K562 (cell line): Measurements from ENCODE around the gene ARFRP1. TPM values are rescaled to one million over a fixed set of nuclear protein-coding genes. Genes with fewer than 3 reads are reported as not detected.

ENCODE experiments used
- ATAC-seq: fragments of 200-7000 bp; cut with Tn5 transposase; 3 replicates; pipeline ENCODE4 v1.9.1; 2020; ENCODE audit warnings: moderate library complexity
- BruUV-seq: library from RNA; stranded (reverse); fragments of 400-500 nt; replicated peaks from 2 replicates; lab custom pipeline; 2021; lab: Mats Ljungman, UMichigan
- CTCF ChIA-PET: fragments of 300-600 bp; formaldehyde crosslinking; extraction: SDS; loops from one replicate; lab custom pipeline; 2021; ENCODE audit warnings: low intra/inter-chr PET ratio; lab: Yijun Ruan, JAX
- POLR2A ChIA-PET: fragments of 300-600, 350-650 bp; sonication (Branson Sonifier 250); formaldehyde crosslinking; extraction: SDS; loops from one replicate; lab custom pipeline; 2021; ENCODE audit warnings: antibody characterized with exemption, inconsistent platforms; lab: Yijun Ruan, JAX
- DNase-seq, 4 experiments: peaks; one replicate each; pipeline versions ENCODE4 v3.0.0 to v3.0.0-alpha.2; 2011 to 2018; ENCODE audit warnings: low spot score in 3 of 4, mixed read lengths in 3 of 4; ENCODE audit errors: extremely low read depth in 1 of 4
- FAIRE-seq: peaks from 2 replicates; lab custom pipeline; 2011; peaks lifted over from hg19 to GRCh38; lab: Jason Lieb, UNC
- H2AFZ ChIP-seq: 2 replicates; pipeline ENCODE4 v1.6.0; 2011; ENCODE audit warnings: low read depth, low read length, control low read depth, inconsistent platforms
- H3K27ac ChIP-seq: fragments of 200-600 bp; 3 replicates; pipeline ENCODE4 v1.8.0; 2011; ENCODE audit warnings: low read depth, mild to moderate bottlenecking, control low read depth, inconsistent platforms, low read length, moderate library complexity, mixed read lengths; ENCODE audit errors: extremely low read depth
- H3K27me3 ChIP-seq, 2 experiments: fragments of 300-600 bp in 1 of 2; 2 replicates in 1 of 2; 3 replicates in 1 of 2; pipeline versions ENCODE4 v1.6.0 to v1.8.0; 2011; ENCODE audit warnings: inconsistent platforms in 2 of 2, low read length in 2 of 2, mild to moderate bottlenecking in 1 of 2, mixed read lengths in 1 of 2, moderate library complexity in 1 of 2; ENCODE audit not compliant: control insufficient read depth in 2 of 2, insufficient read depth in 2 of 2
- H3K36me3 ChIP-seq: fragments of 300-600 bp; 3 replicates; pipeline ENCODE4 v1.8.0; 2011; ENCODE audit warnings: mild to moderate bottlenecking, low read length, inconsistent platforms; ENCODE audit not compliant: control insufficient read depth, insufficient read depth
- H3K4me1 ChIP-seq, 2 experiments: fragments of 200-600 bp in 1 of 2; replicated peaks in 1 of 2; 2 replicates in 1 of 2; 3 replicates in 1 of 2; pipeline versions ENCODE4 v1.5.1 to v1.8.0; 2011; ENCODE audit warnings: inconsistent platforms in 2 of 2, low read length in 2 of 2, mild to moderate bottlenecking in 1 of 2, mixed read lengths in 1 of 2, moderate library complexity in 1 of 2; ENCODE audit not compliant: control insufficient read depth in 2 of 2, insufficient read depth in 2 of 2
- H3K4me2 ChIP-seq: 2 replicates; pipeline ENCODE4 v1.6.1; 2011; ENCODE audit warnings: low read length, control low read depth, inconsistent platforms, mixed read lengths; ENCODE audit not compliant: insufficient read depth
- H3K4me3 ChIP-seq: fragments of 200-600 bp; sonication (generic), shearing (Covaris generic); 2 replicates; pipeline ENCODE4 v1.5.1; 2016; ENCODE audit warnings: control low read depth, inconsistent platforms
- H3K79me2 ChIP-seq: fragments of 200-600 bp; 3 replicates; pipeline ENCODE4 v1.8.0; 2011; ENCODE audit warnings: low read length, inconsistent platforms; ENCODE audit not compliant: control insufficient read depth, insufficient read depth
- H3K9ac ChIP-seq, 2 experiments: 2 replicates each; pipeline versions ENCODE4 v1.6.0 to v1.6.1; 2011; ENCODE audit warnings: low read depth in 2 of 2, low read length in 2 of 2, control low read depth in 1 of 2, inconsistent platforms in 1 of 2, mild to moderate bottlenecking in 1 of 2, mixed read lengths in 1 of 2; ENCODE audit not compliant: insufficient read depth in 1 of 2
- H3K9me1 ChIP-seq: one replicate; pipeline ENCODE4 v1.6.0; 2011; ENCODE audit warnings: inconsistent platforms, mild to moderate bottlenecking, low read length, moderate library complexity; ENCODE audit not compliant: control insufficient read depth, insufficient read depth
- H3K9me3 ChIP-seq: replicated peaks from 2 replicates; pipeline ENCODE4 v1.5.1; 2011; ENCODE audit warnings: low read depth, low read length, inconsistent platforms; ENCODE audit not compliant: control insufficient read depth, insufficient read depth
- H4K20me1 ChIP-seq: replicated peaks from 2 replicates; pipeline ENCODE4 v1.6.1; 2011; ENCODE audit warnings: low read length, inconsistent platforms, mixed read lengths; ENCODE audit not compliant: control insufficient read depth, insufficient read depth
- ASH1L ChIP-seq: fragments of 450-650 bp; IDR thresholded peaks from 2 replicates; pipeline ENCODE4 v1.6.1; 2018; ENCODE audit warnings: borderline replicate concordance, mild to moderate bottlenecking, low read depth; ENCODE audit not compliant: partially characterized antibody
- JUNB ChIP-seq: fragments of 450-650 bp; formaldehyde crosslinking; conservative IDR thresholded peaks from 2 replicates; pipeline ENCODE4 v1.4.0; 2020; ENCODE audit warnings: mild to moderate bottlenecking
- LEF1 ChIP-seq: fragments of 450-650 bp; IDR thresholded peaks from 2 replicates; pipeline ENCODE4 v1.6.1; 2016; ENCODE audit warnings: mild to moderate bottlenecking
- NR2C1 ChIP-seq, 2 experiments: fragments of 450-650 bp; IDR thresholded peaks; 2 replicates each; pipeline ENCODE4 v1.6.1; 2017; ENCODE audit warnings: mild to moderate bottlenecking in 2 of 2, antibody characterized with exemption in 1 of 2, inconsistent platforms in 1 of 2, missing compliant biosample characterization in 1 of 2, missing genetic modification characterization in 1 of 2
- POLR2B ChIP-seq: fragments of 450-650 bp; IDR thresholded peaks from 2 replicates; pipeline ENCODE4 v1.6.1; 2018; ENCODE audit warnings: low read depth; ENCODE audit not compliant: partially characterized antibody
- POLR2G ChIP-seq: fragments of 200-400 bp; formaldehyde crosslinking; IDR thresholded peaks from 2 replicates; pipeline ENCODE4 v1.6.1; 2017; ENCODE audit warnings: low read depth, mild to moderate bottlenecking, antibody characterized with exemption, low read length, moderate library complexity
- RAD21 ChIP-seq, 2 experiments: fragments of 250-450 bp in 1 of 2; fragments of 450-650 bp in 1 of 2; sonication (Bioruptor Pico) in 1 of 2; formaldehyde crosslinking in 1 of 2; IDR thresholded peaks in 1 of 2; conservative IDR thresholded peaks in 1 of 2; 2 replicates each; pipeline versions ENCODE4 v1.4.0 to v1.8.0; 2020 to 2022; ENCODE audit warnings: mild to moderate bottlenecking in 2 of 2, moderate library complexity in 1 of 2
- TEAD2 ChIP-seq: fragments of 450-650 bp; IDR thresholded peaks from 2 replicates; pipeline ENCODE4 v1.6.1; 2016; ENCODE audit warnings: missing genetic modification characterization, control low read depth, missing compliant biosample characterization
- ZC3H4 ChIP-seq: sonication (generic); formaldehyde crosslinking; IDR thresholded peaks from 2 replicates; pipeline ENCODE4 v1.9.0; 2021; ENCODE audit warnings: missing genetic modification reagents, borderline replicate concordance
- WGBS: fragments of 100-300 bp; shearing (Covaris generic); methylation state at CpG from one replicate; pipeline ENCODE4 v1.1.6; 2016; ENCODE audit warnings: low coverage, mixed read lengths; ENCODE audit not compliant: insufficient coverage; ENCODE audit errors: missing lambda C conversion rate; 5-methylcytosine and 5-hydroxymethylcytosine counted together
- in situ Hi-C: fragments of 300-500 bp; cut with MboI; formaldehyde crosslinking; loops from 4 replicates; pipeline ENCODE4 v1.15.0; 2018; ENCODE audit warnings: inconsistent platforms, mixed read lengths
- intact Hi-C: fragments of 100-400 bp; cut with micrococcal nuclease; formaldehyde crosslinking; loops from 2 replicates; pipeline ENCODE4 v1.14.2; 2022
- polyA plus RNA-seq, 8 experiments: library from polyadenylated mRNA; depleted of rRNA in 4 of 8; stranded (reverse) in 5 of 8; unstranded in 3 of 8; fragments of >200 nt; fragmentation: Nextera tagmentation in 2 of 8; fragmentation: Illumina TruSeq in 1 of 8; extraction: Ambion mirVana in 2 of 8; extraction: Trizol in 1 of 8; gene quantifications; 2 replicates each; pipeline versions ENCODE4 v1.2.1 to v1.2.3, GENCODE V29; 2011 to 2014; ENCODE audit warnings: inconsistent platforms in 1 of 8, missing spikeins in 1 of 8
- total RNA-seq, 7 experiments: library from RNA; depleted of rRNA in 6 of 7; stranded (reverse); fragments of >200 nt in 6 of 7; fragmentation: Illumina TruSeq in 2 of 7; extraction: Trizol in 2 of 7; gene quantifications; 2 replicates each; pipeline versions ENCODE4 v1.2.1 to v1.2.3, GENCODE V29; 2011 to 2021; ENCODE audit warnings: low replicate concordance in 1 of 7
- TF ChIP-seq, protein P1 (sequence below): fragments of 250-450 bp; sonication (Bioruptor Pico); IDR thresholded peaks from 2 replicates; pipeline ENCODE4 v1.4.0; 2020; ENCODE audit warnings: mild to moderate bottlenecking
- TF ChIP-seq, protein P2 (sequence below): fragments of 250-450 bp; sonication (Bioruptor Pico); IDR thresholded peaks from 2 replicates; pipeline ENCODE4 v1.4.0; 2020; ENCODE audit warnings: mild to moderate bottlenecking, moderate library complexity
- TF ChIP-seq, protein P3 (sequence below): sonication (generic); formaldehyde crosslinking; IDR thresholded peaks from 2 replicates; pipeline ENCODE4 v1.8.0; 2022; ENCODE audit warnings: missing genetic modification reagents, mild to moderate bottlenecking, borderline replicate concordance

ARFRP1 gene
- total and polyA plus RNA-seq, 9 of the 15 experiments (the other 6 are each of a cell fraction or from before 2014, with no cell fraction given): 2.2 to 78.9 (median 37.3) TPM

DNA sequence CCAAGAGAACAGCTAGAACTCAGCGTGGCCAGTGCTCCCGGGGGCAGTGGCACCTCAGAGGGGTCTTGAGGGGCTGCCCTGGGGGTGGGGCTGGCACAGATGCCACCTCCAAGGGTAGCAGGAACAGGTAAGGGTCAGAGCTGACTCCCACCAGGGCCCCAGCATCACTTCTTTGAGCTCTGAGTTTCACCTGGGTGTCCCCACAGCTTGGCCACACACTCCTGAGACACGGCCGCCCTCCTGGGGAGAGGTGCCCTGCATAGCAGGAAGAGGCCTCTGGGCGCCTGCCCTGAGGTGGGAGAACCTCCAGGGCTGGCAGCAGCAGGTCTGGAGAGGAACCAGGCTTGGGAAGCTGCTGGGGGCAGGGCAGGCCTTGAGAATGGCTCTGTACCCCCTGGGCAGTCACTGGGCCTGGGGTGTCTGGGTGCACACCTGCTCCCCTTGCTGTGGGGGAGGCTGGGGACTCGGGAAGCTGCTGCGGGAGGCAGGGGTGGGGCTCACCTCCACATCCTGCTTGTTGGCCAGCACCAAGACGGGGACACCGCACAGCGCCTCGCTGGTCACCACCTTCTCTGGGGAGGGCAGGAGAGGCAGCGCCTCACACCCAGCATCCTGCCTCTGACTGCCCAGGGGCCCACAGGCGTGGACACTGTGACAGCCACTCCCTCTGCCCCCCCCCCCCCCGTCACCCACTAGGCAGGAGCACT, 6.3 kb downstream of the ARFRP1 start:
- Histone ChIP-seq H3K27me3 (no peaks in the 10 kb centered on the region), H3K27ac (no peak overlapping the region), H4K20me1 (peaks cover 9% of the 10 kb centered on the region), H3K4me2 (no peak overlapping the region), H3K36me3 (peaks cover 37% of the 10 kb centered on the region), H3K9ac (peak overlapping the region in 1 of 2 experiments; percentile 81; a peak in 1 of 4 replicates), H3K4me1 (peaks cover 12 to 79% of the 10 kb centered on the region in 2 experiments), H3K9me3 (no peaks in the 10 kb centered on the region), H2AFZ (no peak overlapping the region), H3K79me2 (peaks cover 16% of the 10 kb centered on the region), H3K4me3 (no peak overlapping the region), H3K9me1 (no peaks in the 10 kb centered on the region)
- in situ Hi-C loops: no loop called here
- intact Hi-C loops: loop anchor here (10.0 kb wide), 2 partner anchors 83 to 167 kb away; partner anchors contain the start of gene PTK6
- no peak for FAIRE-seq
- whole genome bisulfite sequencing: 76% methylated on average over 5 of the region's 14 CpGs
- no TSS peak for BruUV-seq
- ChIA-PET CTCF (no interaction called here), POLR2A (interaction anchor here (0.6 to 1.3 kb wide), 4 partner anchors 18 to 164 kb away, joined by 3 to 6 read pairs (median 4); partner anchors contain the start of genes GMEB2 and TPD52L2)
- no peak for ATAC-seq
- peak in 2 of 4 experiments; percentile 17 to 21 for DNase-seq
- TF ChIP-seq, protein P1, sequence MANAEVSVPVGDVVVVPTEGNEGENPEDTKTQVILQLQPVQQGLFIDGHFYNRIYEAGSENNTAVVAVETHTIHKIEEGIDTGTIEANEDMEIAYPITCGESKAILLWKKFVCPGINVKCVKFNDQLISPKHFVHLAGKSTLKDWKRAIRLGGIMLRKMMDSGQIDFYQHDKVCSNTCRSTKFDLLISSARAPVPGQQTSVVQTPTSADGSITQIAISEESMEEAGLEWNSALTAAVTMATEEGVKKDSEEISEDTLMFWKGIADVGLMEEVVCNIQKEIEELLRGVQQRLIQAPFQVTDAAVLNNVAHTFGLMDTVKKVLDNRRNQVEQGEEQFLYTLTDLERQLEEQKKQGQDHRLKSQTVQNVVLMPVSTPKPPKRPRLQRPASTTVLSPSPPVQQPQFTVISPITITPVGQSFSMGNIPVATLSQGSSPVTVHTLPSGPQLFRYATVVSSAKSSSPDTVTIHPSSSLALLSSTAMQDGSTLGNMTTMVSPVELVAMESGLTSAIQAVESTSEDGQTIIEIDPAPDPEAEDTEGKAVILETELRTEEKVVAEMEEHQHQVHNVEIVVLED (CRISPR knock-in tag): no peak
- TF ChIP-seq LEF1 (no peak), TEAD2 (no peak), POLR2G (peak; percentile 71), POLR2B (peak; percentile 22), NR2C1 (IDR thresholded peaks at IDR 0.05) (no peak), NR2C1 (tag; IDR thresholded peaks at IDR 0.05) (no peak), RAD21 (CRISPR knock-in tag; conservative IDR thresholded peaks at IDR 0.05 in 1 of 2, IDR thresholded peaks at IDR 0.05 in 1 of 2) (no peak), ZC3H4 (CRISPR knock-in tag) (no peak), JUNB (CRISPR knock-in tag) (no peak), ASH1L (no peak)
- TF ChIP-seq, protein P2, sequence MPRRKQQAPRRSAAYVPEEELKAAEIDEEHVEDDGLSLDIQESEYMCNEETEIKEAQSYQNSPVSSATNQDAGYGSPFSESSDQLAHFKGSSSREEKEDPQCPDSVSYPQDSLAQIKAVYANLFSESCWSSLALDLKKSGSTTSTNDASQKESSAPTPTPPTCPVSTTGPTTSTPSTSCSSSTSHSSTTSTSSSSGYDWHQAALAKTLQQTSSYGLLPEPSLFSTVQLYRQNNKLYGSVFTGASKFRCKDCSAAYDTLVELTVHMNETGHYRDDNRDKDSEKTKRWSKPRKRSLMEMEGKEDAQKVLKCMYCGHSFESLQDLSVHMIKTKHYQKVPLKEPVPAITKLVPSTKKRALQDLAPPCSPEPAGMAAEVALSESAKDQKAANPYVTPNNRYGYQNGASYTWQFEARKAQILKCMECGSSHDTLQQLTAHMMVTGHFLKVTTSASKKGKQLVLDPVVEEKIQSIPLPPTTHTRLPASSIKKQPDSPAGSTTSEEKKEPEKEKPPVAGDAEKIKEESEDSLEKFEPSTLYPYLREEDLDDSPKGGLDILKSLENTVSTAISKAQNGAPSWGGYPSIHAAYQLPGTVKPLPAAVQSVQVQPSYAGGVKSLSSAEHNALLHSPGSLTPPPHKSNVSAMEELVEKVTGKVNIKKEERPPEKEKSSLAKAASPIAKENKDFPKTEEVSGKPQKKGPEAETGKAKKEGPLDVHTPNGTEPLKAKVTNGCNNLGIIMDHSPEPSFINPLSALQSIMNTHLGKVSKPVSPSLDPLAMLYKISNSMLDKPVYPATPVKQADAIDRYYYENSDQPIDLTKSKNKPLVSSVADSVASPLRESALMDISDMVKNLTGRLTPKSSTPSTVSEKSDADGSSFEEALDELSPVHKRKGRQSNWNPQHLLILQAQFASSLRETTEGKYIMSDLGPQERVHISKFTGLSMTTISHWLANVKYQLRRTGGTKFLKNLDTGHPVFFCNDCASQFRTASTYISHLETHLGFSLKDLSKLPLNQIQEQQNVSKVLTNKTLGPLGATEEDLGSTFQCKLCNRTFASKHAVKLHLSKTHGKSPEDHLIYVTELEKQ: no peak
- TF ChIP-seq, protein P3, sequence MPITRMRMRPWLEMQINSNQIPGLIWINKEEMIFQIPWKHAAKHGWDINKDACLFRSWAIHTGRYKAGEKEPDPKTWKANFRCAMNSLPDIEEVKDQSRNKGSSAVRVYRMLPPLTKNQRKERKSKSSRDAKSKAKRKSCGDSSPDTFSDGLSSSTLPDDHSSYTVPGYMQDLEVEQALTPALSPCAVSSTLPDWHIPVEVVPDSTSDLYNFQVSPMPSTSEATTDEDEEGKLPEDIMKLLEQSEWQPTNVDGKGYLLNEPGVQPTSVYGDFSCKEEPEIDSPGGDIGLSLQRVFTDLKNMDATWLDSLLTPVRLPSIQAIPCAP (CRISPR knock-in tag): no peak
